HEK293 (cell line): ENCODE results near the gene RND2.

Experiments
- CTCF ChIA-PET: fragments of 350-600 bp; formaldehyde crosslinking; extraction: SDS; loops from one replicate; lab custom pipeline; 2021; ENCODE audit warnings: antibody characterized with exemption; lab: Yijun Ruan, JAX
- POLR2A ChIA-PET: fragments of 300-600 bp; formaldehyde crosslinking; extraction: SDS; loops from one replicate; lab custom pipeline; 2020; ENCODE audit warnings: antibody characterized with exemption, inconsistent platforms; lab: Yijun Ruan, JAX
- H3K27ac ChIP-seq: fragments of 200-500 bp; sonication (Bioruptor generic); 2 replicates; pipeline ENCODE4 v1.5.1; 2014; ENCODE audit warnings: low read depth, low read length, control low read depth, inconsistent platforms; ENCODE audit errors: extremely low read depth
- H3K36me3 ChIP-seq, 2 experiments: fragments of 200-500 bp in 1 of 2; sonication (Bioruptor generic) in 1 of 2; 1 replicate in 1 of 2; 2 replicates in 1 of 2; pipeline ENCODE4 v1.5.1; 2014 to 2017; ENCODE audit warnings: inconsistent platforms in 2 of 2, low read length in 2 of 2; ENCODE audit not compliant: control insufficient read depth in 2 of 2, insufficient read depth in 1 of 2
- H3K4me1 ChIP-seq: fragments of 200-500 bp; sonication (Bioruptor generic); 2 replicates; pipeline ENCODE4 v1.5.1; 2014; ENCODE audit warnings: mild to moderate bottlenecking, low read length, inconsistent platforms; ENCODE audit not compliant: control insufficient read depth, insufficient read depth
- H3K4me3 ChIP-seq: 2 replicates; pipeline ENCODE4 v1.5.1; 2011; ENCODE audit warnings: low read depth, mild to moderate bottlenecking, control low read depth, low read length, moderate library complexity
- H3K9me3 ChIP-seq: fragments of 200-500 bp; sonication (Bioruptor generic); 2 replicates; pipeline ENCODE4 v1.5.1; 2014; ENCODE audit warnings: low read depth, low read length, inconsistent platforms; ENCODE audit not compliant: control insufficient read depth, insufficient read depth
- GLIS1 ChIP-seq: fragments of 450-650 bp; formaldehyde crosslinking; IDR thresholded peaks from 2 replicates; pipeline ENCODE4 v1.5.1; 2016; ENCODE audit warnings: missing biosample characterization, missing genetic modification characterization
- HOXA7 ChIP-seq: sonication (generic); formaldehyde crosslinking; IDR thresholded peaks from 2 replicates; pipeline ENCODE4 v1.8.1; 2022; ENCODE audit warnings: missing genetic modification reagents, borderline replicate concordance
- MZF1 ChIP-seq: fragments of 450-650 bp; formaldehyde crosslinking; IDR thresholded peaks from 2 replicates; pipeline ENCODE4 v1.5.1; 2017; ENCODE audit warnings: missing biosample characterization, missing genetic modification characterization, borderline replicate concordance
- PRDM6 ChIP-seq: fragments of 450-650 bp; formaldehyde crosslinking; IDR thresholded peaks from 2 replicates; pipeline ENCODE4 v1.5.1; 2017; ENCODE audit warnings: missing biosample characterization, missing genetic modification characterization
- ZBTB17 ChIP-seq: fragments of 450-650 bp; formaldehyde crosslinking; IDR thresholded peaks from 2 replicates; pipeline ENCODE4 v1.5.1; 2016; ENCODE audit warnings: missing biosample characterization, missing genetic modification characterization
- ZBTB44 ChIP-seq: fragments of 450-650 bp; IDR thresholded peaks from 2 replicates; pipeline ENCODE4 v1.5.1; 2018; ENCODE audit warnings: missing biosample characterization, mild to moderate bottlenecking, missing genetic modification characterization
- ZBTB7A ChIP-seq: fragments of 450-650 bp; formaldehyde crosslinking; IDR thresholded peaks from 2 replicates; pipeline ENCODE4 v1.5.1; 2016; ENCODE audit warnings: low read depth, missing biosample characterization, missing genetic modification characterization
- ZNF148 ChIP-seq: fragments of 450-650 bp; formaldehyde crosslinking; IDR thresholded peaks from 2 replicates; pipeline ENCODE4 v1.5.0; 2017; ENCODE audit warnings: missing biosample characterization, missing genetic modification characterization, borderline replicate concordance
- ZNF169 ChIP-seq: fragments of 450-650 bp; formaldehyde crosslinking; IDR thresholded peaks from 2 replicates; pipeline ENCODE4 v1.5.1; 2016; ENCODE audit warnings: missing biosample characterization, missing genetic modification characterization
- ZNF174 ChIP-seq: fragments of 450-650 bp; formaldehyde crosslinking; IDR thresholded peaks from 2 replicates; pipeline ENCODE4 v1.5.0; 2017; ENCODE audit warnings: missing biosample characterization, mild to moderate bottlenecking, missing genetic modification characterization
- ZNF214 ChIP-seq: fragments of 450-650 bp; formaldehyde crosslinking; IDR thresholded peaks from 2 replicates; pipeline ENCODE4 v1.5.1; 2017; ENCODE audit warnings: missing biosample characterization, mild to moderate bottlenecking, missing genetic modification characterization, borderline replicate concordance
- ZNF280C ChIP-seq: fragments of 450-650 bp; formaldehyde crosslinking; IDR thresholded peaks from 2 replicates; pipeline ENCODE4 v1.5.1; 2016; ENCODE audit warnings: missing biosample characterization, missing genetic modification characterization
- ZNF335 ChIP-seq: fragments of 450-650 bp; formaldehyde crosslinking; conservative IDR thresholded peaks from 2 replicates; pipeline ENCODE4 v1.5.1; 2016; ENCODE audit warnings: missing biosample characterization, missing genetic modification characterization
- ZNF391 ChIP-seq: fragments of 450-650 bp; formaldehyde crosslinking; IDR thresholded peaks from 2 replicates; pipeline ENCODE4 v1.5.1; 2016; ENCODE audit warnings: low read depth, missing biosample characterization, missing genetic modification characterization, borderline replicate concordance
- ZNF747 ChIP-seq: fragments of 450-650 bp; formaldehyde crosslinking; IDR thresholded peaks from 2 replicates; pipeline ENCODE4 v1.5.1; 2016; ENCODE audit warnings: missing biosample characterization, missing genetic modification characterization
- ZNF837 ChIP-seq: fragments of 450-650 bp; formaldehyde crosslinking; IDR thresholded peaks from 2 replicates; pipeline ENCODE4 v1.5.1; 2016; ENCODE audit warnings: missing biosample characterization, missing genetic modification characterization
- ZSCAN18 ChIP-seq: fragments of 450-650 bp; formaldehyde crosslinking; IDR thresholded peaks from 2 replicates; pipeline ENCODE4 v1.5.1; 2016; ENCODE audit warnings: missing biosample characterization, missing genetic modification characterization

Gene RND2

GRCh38 chr17:42985225-42985624 is 39.8 kb upstream of the RND2 start:
- H3K4me1 ChIP-seq, result peaks cover 8% of the 10 kb centered on the region
- TF ChIP-seq ZNF837 (tag by site-specific recombination) (no peak), ZBTB7A (no peak), PRDM6 (tag by site-specific recombination) (no peak), ZNF214 (tag by site-specific recombination) (no peak), GLIS1 (tag by site-specific recombination) (no peak), ZNF747 (tag by site-specific recombination) (no peak), HOXA7 (no peak), ZNF174 (tag by site-specific recombination) (no peak), ZBTB44 (tag by site-specific recombination) (no peak), ZSCAN18 (tag by site-specific recombination) (no peak), ZBTB17 (tag by site-specific recombination) (no peak), ZNF148 (no peak), ZNF280C (no peak), ZNF335 (tag by site-specific recombination) (no peak), MZF1 (tag by site-specific recombination) (no peak), ZNF391 (tag by site-specific recombination) (no peak), ZNF169 (tag by site-specific recombination) (no peak)
- H3K36me3 ChIP-seq, result peaks cover 45 to 57% of the 10 kb centered on the region in 2 experiments
- H3K27ac ChIP-seq, result no peak overlapping the region
- no peak overlapping the region for H3K4me3 ChIP-seq
- H3K9me3 ChIP-seq, result no peaks in the 10 kb centered on the region
- ChIA-PET CTCF (interaction anchor here (4.0 kb wide), 1 partner anchor 12 kb away, joined by 17 read pairs; the partner anchor contains the start of gene RPL27), POLR2A (interaction anchor here (2.8 kb wide), 1 partner anchor 13 kb away, joined by 14 read pairs; the partner anchor contains the start of gene RPL27)
